Gastrocnemius medialis (tissue), 4 donors: ENCODE results near the gene PGC. TPM values are rescaled to one million over a fixed set of nuclear protein-coding genes. Genes with fewer than 3 reads are reported as not detected.
A peak's percentile ranks its signal among the peaks of the same experiment; 100 is the strongest.

Experiments used
- ATAC-seq, 2 donors: fragments of 150-250 bp; one replicate each; pipeline ENCODE4 v1.9.1; 2016
- DNase-seq, 2 donors: peaks; one replicate each; pipeline ENCODE4 v3.0.0-alpha.2; 2019
- H3K27ac ChIP-seq, 4 donors: fragments of 200-600 bp; sonication (generic); 1 replicate in 1 of 4; 2 replicates in 3 of 4; pipeline ENCODE4 v1.5.1; 2016 to 2018; ENCODE audit warnings: mild to moderate bottlenecking in 2 of 4, moderate library complexity in 1 of 4
- H3K27me3 ChIP-seq, 3 donors: fragments of 200-600 bp; sonication (generic) in 2 of 3; 1 replicate in 1 of 3; 2 replicates in 2 of 3; pipeline versions ENCODE4 v1.5.1 to v1.6.0; 2016 to 2019; ENCODE audit warnings: mild to moderate bottlenecking in 1 of 3, moderate library complexity in 1 of 3
- H3K36me3 ChIP-seq, 2 donors: fragments of 200-600 bp; sonication (generic) in 1 of 2; one replicate each; pipeline ENCODE4 v1.5.1; 2017 to 2018
- H3K4me1 ChIP-seq, 2 donors: fragments of 200-600 bp; sonication (generic) in 1 of 2; one replicate each; pipeline ENCODE4 v1.5.1; 2016 to 2017; ENCODE audit warnings: mild to moderate bottlenecking in 2 of 2
- H3K4me3 ChIP-seq, 4 donors: fragments of 200-600 bp; sonication (generic) in 3 of 4; 1 replicate in 1 of 4; 2 replicates in 3 of 4; pipeline ENCODE4 v1.5.1; 2016 to 2019; ENCODE audit warnings: mild to moderate bottlenecking in 2 of 4
- H3K9me3 ChIP-seq, 3 donors: fragments of 200-600 bp; sonication (generic) in 2 of 3; 1 replicate in 1 of 3; 2 replicates in 2 of 3; pipeline ENCODE4 v1.5.1; 2016 to 2019
- CTCF ChIP-seq, 5 experiments: fragments of 450-650 bp in 3 of 5; fragments of 200-600 bp in 2 of 5; sonication (generic) in 2 of 5; IDR thresholded peaks in 4 of 5; conservative IDR thresholded peaks in 1 of 5; 1 replicate in 4 of 5; 2 replicates in 1 of 5; pipeline ENCODE4 v1.5.1; 2016 to 2019; ENCODE audit warnings: antibody characterized with exemption in 5 of 5, mild to moderate bottlenecking in 3 of 5, moderate library complexity in 3 of 5
- POLR2A ChIP-seq, 2 donors: fragments of 450-650 bp; IDR thresholded peaks; one replicate each; pipeline ENCODE4 v1.6.1; 2017; ENCODE audit warnings: antibody characterized with exemption in 2 of 2, mild to moderate bottlenecking in 2 of 2, moderate library complexity in 2 of 2
- in situ Hi-C, 4 donors: fragments of 200-750 bp; cut with MboI; loops; one replicate each; pipeline versions ENCODE4 v1.15.0 to v1.8.0; 2017; ENCODE audit warnings: low sequenced_read_pairs in 4 of 4
- intact Hi-C: fragments of 100-400 bp; cut with DNase I; formaldehyde crosslinking; loops from one replicate; pipeline ENCODE4 v1.15.1; 2023; ENCODE audit warnings: low total_unique reads
- total RNA-seq, 4 donors: library from RNA; depleted of rRNA; stranded (reverse); fragments of >200 nt; gene quantifications; one replicate each; pipeline versions ENCODE4 v1.1.0 to v1.2.3, GENCODE V29; 2016

Gene PGC
- total RNA-seq, 4 donors from 2014 or later = not detected

GRCh38 chr6:41733360-41733706 lies 13.9 kb downstream of the PGC start:
- Histone ChIP-seq H3K36me3 (no peaks in the 10 kb centered on the region), H3K9me3 (no peaks in the 10 kb centered on the region), H3K27me3 (no peaks in the 10 kb centered on the region), H3K4me3 (peak overlapping the region; percentile 76 to 97 (median 90)), H3K4me1 (peaks cover 36 to 40% of the 10 kb centered on the region in 2 donors), H3K27ac (peak overlapping the region; percentile 97 to 99 (median 98))
- intact Hi-C loops (loop anchor here (1.0 to 10.0 kb wide), 5 partner anchors 27 to 1441 kb away; partner anchors contain the start of genes BICRAL, KLHDC3, MEA1 and NFYA), in situ Hi-C loops (no loop called here)
- ATAC-seq = peak; percentile 0
- DNase-seq = no peak
- TF ChIP-seq CTCF (IDR thresholded peaks at IDR 0.05 in 4 of 5, conservative IDR thresholded peaks at IDR 0.05 in 1 of 5) (no peak), POLR2A (IDR thresholded peaks at IDR 0.05) (no peak)

- Histone ChIP-seq H3K27ac (peak overlapping the region; percentile 97 to 99 (median 98)), H3K4me3 (peak overlapping the region; percentile 76 to 97 (median 90)), H3K36me3 (no peaks in the 10 kb centered on the region), H3K9me3 (no peaks in the 10 kb centered on the region), H3K4me1 (peaks cover 41% of the 10 kb centered on the region in 2 donors), H3K27me3 (no peaks in the 10 kb centered on the region)
- peak; percentile 24 to 30 for ATAC-seq
- in situ Hi-C loops = no loop called here
- intact Hi-C loops = loop anchor here (1.0 to 10.0 kb wide), 5 partner anchors 26 to 1442 kb away; partner anchors contain the start of genes BICRAL, KLHDC3, MEA1 and NFYA
- peak; percentile 84 to 87 for DNase-seq
- peak; percentile 34 to 49 for TF ChIP-seq POLR2A (IDR thresholded peaks at IDR 0.05)
- no peak for TF ChIP-seq CTCF (IDR thresholded peaks at IDR 0.05 in 4 of 5, conservative IDR thresholded peaks at IDR 0.05 in 1 of 5)
Measured at GRCh38 chr6:41732591-41733359, 14.4 kb downstream of the PGC start.

- H3K36me3 ChIP-seq = no peaks in the 10 kb centered on the region
- ATAC-seq (no peak), DNase-seq (no peak)
- H3K27me3 ChIP-seq = no peaks in the 10 kb centered on the region
- in situ Hi-C loops = no loop called here
- H3K4me3 ChIP-seq = peak overlapping the region; percentile 76 to 97 (median 90)
- TF ChIP-seq CTCF (IDR thresholded peaks at IDR 0.05 in 4 of 5, conservative IDR thresholded peaks at IDR 0.05 in 1 of 5) = no peak
- TF ChIP-seq POLR2A (IDR thresholded peaks at IDR 0.05) = no peak
- no peaks in the 10 kb centered on the region for H3K9me3 ChIP-seq
- peak overlapping the region; percentile 97 to 99 (median 98) for H3K27ac ChIP-seq
- H3K4me1 ChIP-seq = peaks cover 48% of the 10 kb centered on the region in 2 donors
- intact Hi-C loops = loop anchor here (5.0 to 10.0 kb wide), 4 partner anchors 660 to 1443 kb away; partner anchors contain the start of genes BICRAL, KLHDC3, MEA1 and NFYA
Measured at GRCh38 chr6:41732149-41732548, 15.0 kb downstream of the PGC start.

DNA sequence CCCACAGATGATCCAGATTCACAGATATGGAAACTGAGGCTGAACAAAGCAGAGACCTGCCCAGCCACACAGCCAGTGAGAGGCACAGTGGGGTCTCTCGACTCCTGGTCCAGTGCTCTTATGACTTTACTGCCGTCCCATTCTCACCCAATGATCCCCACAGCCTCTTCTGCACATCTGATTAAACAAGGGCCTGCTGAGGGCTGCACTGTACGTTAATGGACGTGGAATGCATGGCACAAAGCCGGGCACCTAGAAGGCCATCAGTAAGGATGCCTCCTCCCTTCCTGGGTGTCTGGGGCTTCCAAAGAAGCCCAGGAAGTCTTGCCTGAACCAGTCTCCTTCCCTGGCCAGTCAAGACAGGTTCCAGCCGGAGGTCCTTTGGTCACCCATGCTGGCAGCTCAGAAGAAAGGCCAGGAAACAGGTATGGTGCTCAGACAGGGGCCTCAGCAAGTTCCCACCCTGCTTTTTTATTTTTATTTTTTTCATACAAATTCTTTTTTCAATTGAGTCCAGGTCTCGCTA lies 15.6 kb downstream of the PGC start:
- peaks cover 53% of the 10 kb centered on the region in 2 donors for H3K4me1 ChIP-seq
- ATAC-seq (no peak), DNase-seq (peak in 1 of 2 donors; percentile 13)
- peak overlapping the region; percentile 97 to 99 (median 98) for H3K27ac ChIP-seq
- TF ChIP-seq CTCF (IDR thresholded peaks at IDR 0.05 in 4 of 5, conservative IDR thresholded peaks at IDR 0.05 in 1 of 5) = no peak
- no peak for TF ChIP-seq POLR2A (IDR thresholded peaks at IDR 0.05)
- in situ Hi-C loops (no loop called here), intact Hi-C loops (loop anchor here (5.0 to 10.0 kb wide), 4 partner anchors 659 to 1443 kb away; partner anchors contain the start of genes BICRAL, KLHDC3, MEA1 and NFYA)
- H3K36me3 ChIP-seq = no peaks in the 10 kb centered on the region
- H3K9me3 ChIP-seq = no peaks in the 10 kb centered on the region
- H3K27me3 ChIP-seq = no peaks in the 10 kb centered on the region
- H3K4me3 ChIP-seq = peak overlapping the region; percentile 76 to 97 (median 90)
